Mesenchymal stem cell (in vitro differentiated cells and primary cell): ENCODE measurements around the gene INPP5E.

Source experiments
- DNase-seq: peaks from one replicate; pipeline ENCODE4 v3.0.0-alpha.2; 2013
- H2AFZ ChIP-seq: one replicate; pipeline ENCODE4 v1.6.1; 2013; ENCODE audit warnings: low read depth, mild to moderate bottlenecking, control low read depth, inconsistent platforms, low read length, moderate library complexity
- H2AK5ac ChIP-seq: 2 replicates; pipeline ENCODE4 v1.6.1; 2013; ENCODE audit warnings: low read length, moderate library complexity, mild to moderate bottlenecking, inconsistent platforms; ENCODE audit not compliant: severe bottlenecking
- H2BK120ac ChIP-seq: one replicate; pipeline ENCODE4 v1.6.1; 2013; ENCODE audit warnings: low read depth, mild to moderate bottlenecking, inconsistent platforms, low read length, moderate library complexity
- H2BK12ac ChIP-seq, 2 experiments: one replicate each; pipeline ENCODE4 v1.6.1; 2013; ENCODE audit warnings: inconsistent platforms in 2 of 2, low read length in 2 of 2, mild to moderate bottlenecking in 2 of 2, moderate library complexity in 2 of 2, control low read depth in 1 of 2
- H2BK15ac ChIP-seq: one replicate; pipeline ENCODE4 v1.6.1; 2013; ENCODE audit warnings: mild to moderate bottlenecking, low read depth, inconsistent platforms; ENCODE audit not compliant: poor library complexity, severe bottlenecking
- H2BK5ac ChIP-seq: 2 replicates; pipeline ENCODE4 v1.6.1; 2013; ENCODE audit warnings: low read depth, mild to moderate bottlenecking, low read length, control low read depth, inconsistent platforms; ENCODE audit not compliant: poor library complexity, severe bottlenecking
- H3K14ac ChIP-seq, 2 experiments: one replicate each; pipeline ENCODE4 v1.6.1; 2013; ENCODE audit warnings: inconsistent platforms in 2 of 2, low read length in 2 of 2, control low read depth in 1 of 2, mild to moderate bottlenecking in 1 of 2, moderate library complexity in 1 of 2
- H3K18ac ChIP-seq, 2 experiments: one replicate each; pipeline ENCODE4 v1.6.1; 2013; ENCODE audit warnings: inconsistent platforms in 2 of 2, low read length in 2 of 2, control low read depth in 1 of 2, low read depth in 1 of 2, mild to moderate bottlenecking in 1 of 2
- H3K23ac ChIP-seq, 2 experiments: one replicate each; pipeline ENCODE4 v1.6.1; 2013; ENCODE audit warnings: inconsistent platforms in 2 of 2, low read length in 2 of 2, mild to moderate bottlenecking in 2 of 2, moderate library complexity in 2 of 2, control low read depth in 1 of 2
- H3K27ac ChIP-seq: 2 replicates; pipeline ENCODE4 v1.5.1; 2013; ENCODE audit warnings: mild to moderate bottlenecking, moderate library complexity, low read length, control low read depth, inconsistent platforms; ENCODE audit not compliant: poor library complexity, severe bottlenecking
- H3K27me3 ChIP-seq, 2 experiments: 2 replicates each; pipeline versions ENCODE4 v1.6.1 to v1.7.0; 2013; ENCODE audit warnings: low read length in 2 of 2, mild to moderate bottlenecking in 2 of 2, moderate library complexity in 2 of 2, control low read depth in 1 of 2, inconsistent platforms in 1 of 2; ENCODE audit not compliant: control insufficient read depth in 1 of 2, insufficient read depth in 1 of 2
- H3K36me3 ChIP-seq, 2 experiments: 2 replicates each; pipeline versions ENCODE4 v1.6.1 to v1.7.0; 2013; ENCODE audit warnings: low read length in 2 of 2, control low read depth in 1 of 2, inconsistent platforms in 1 of 2, low read depth in 1 of 2, mild to moderate bottlenecking in 1 of 2; ENCODE audit not compliant: insufficient read depth in 2 of 2, control insufficient read depth in 1 of 2
- H3K4ac ChIP-seq, 2 experiments: one replicate each; pipeline ENCODE4 v1.6.1; 2013; ENCODE audit warnings: inconsistent platforms in 2 of 2, low read length in 2 of 2, mild to moderate bottlenecking in 2 of 2, moderate library complexity in 2 of 2, control low read depth in 1 of 2, low read depth in 1 of 2
- H3K4me1 ChIP-seq: 2 replicates; pipeline ENCODE4 v1.6.1; 2013; ENCODE audit warnings: low read depth, low read length, control low read depth; ENCODE audit not compliant: control insufficient read depth, insufficient read depth
- H3K4me2 ChIP-seq: 2 replicates; pipeline ENCODE4 v1.6.1; 2013; ENCODE audit warnings: low read length, mild to moderate bottlenecking, inconsistent platforms; ENCODE audit not compliant: poor library complexity, severe bottlenecking
- H3K4me3 ChIP-seq, 2 experiments: 2 replicates each; pipeline versions ENCODE4 v1.5.1 to v1.7.0; 2013; ENCODE audit warnings: low read length in 2 of 2, mild to moderate bottlenecking in 2 of 2, control low read depth in 1 of 2, low read depth in 1 of 2; ENCODE audit not compliant: insufficient read depth in 1 of 2
- H3K79me1 ChIP-seq: replicated peaks from 2 replicates; pipeline ENCODE4 v1.6.1; 2013; ENCODE audit warnings: mild to moderate bottlenecking, control low read depth, low read length, inconsistent platforms; ENCODE audit not compliant: poor library complexity, severe bottlenecking
- H3K9ac ChIP-seq: 2 replicates; pipeline ENCODE4 v1.7.0; 2013; ENCODE audit warnings: mild to moderate bottlenecking, low read length, moderate library complexity
- H3K9me3 ChIP-seq: 2 replicates; pipeline ENCODE4 v1.7.0; 2013; ENCODE audit warnings: mild to moderate bottlenecking, low read length; ENCODE audit not compliant: control insufficient read depth
- H4K8ac ChIP-seq: one replicate; pipeline ENCODE4 v1.6.1; 2013; ENCODE audit warnings: inconsistent platforms, mild to moderate bottlenecking, low read length, moderate library complexity
- H4K91ac ChIP-seq: one replicate; pipeline ENCODE4 v1.6.1; 2013; ENCODE audit warnings: mild to moderate bottlenecking, low read length, inconsistent platforms
- WGBS: methylation state at CpG from one replicate; pipeline ENCODE4 v1.1.7; 2013; ENCODE audit warnings: mixed read lengths; 5-methylcytosine and 5-hydroxymethylcytosine counted together

INPP5E gene

DNA sequence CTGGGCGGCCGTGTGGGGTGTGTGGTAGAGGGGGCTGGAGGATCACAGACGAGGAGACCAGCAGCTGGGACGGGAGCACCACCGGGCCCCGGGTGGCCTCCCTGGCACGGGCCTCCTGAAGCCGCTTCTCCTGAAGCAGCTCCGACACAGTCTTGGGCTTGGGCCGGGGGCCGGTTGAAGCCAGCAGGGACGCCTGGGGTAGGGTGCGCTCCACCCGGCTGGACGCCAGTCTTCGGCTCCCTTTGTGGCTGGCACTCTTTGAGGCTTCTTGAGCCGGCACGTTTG, 60.7 kb downstream of the INPP5E start:
- H4K91ac ChIP-seq = no peak overlapping the region
- H3K27ac ChIP-seq = no peak overlapping the region
- H3K18ac ChIP-seq = no peak overlapping the region
- peaks cover 13% of the 10 kb centered on the region for H3K79me1 ChIP-seq
- H3K23ac ChIP-seq = no peak overlapping the region
- H2BK120ac ChIP-seq = no peak overlapping the region
- no peak overlapping the region for H3K4me2 ChIP-seq
- no peaks in the 10 kb centered on the region for H3K27me3 ChIP-seq
- no peak overlapping the region for H3K4ac ChIP-seq
- H2AK5ac ChIP-seq = no peak overlapping the region
- peaks cover 6% of the 10 kb centered on the region for H3K4me1 ChIP-seq
- WGBS = 97% methylated on average over 18 of the region's 18 CpGs
- H4K8ac ChIP-seq = no peak overlapping the region
- H3K9me3 ChIP-seq = no peaks in the 10 kb centered on the region
- no peak overlapping the region for H2BK12ac ChIP-seq
- H3K36me3 ChIP-seq = peaks cover 82 to 98% of the 10 kb centered on the region in 2 experiments
- H3K14ac ChIP-seq = no peak overlapping the region
- H2BK5ac ChIP-seq = no peak overlapping the region
- no peak overlapping the region for H2AFZ ChIP-seq
- H3K9ac ChIP-seq = no peak overlapping the region
- no peak overlapping the region for H3K4me3 ChIP-seq
- no peak for DNase-seq
- H2BK15ac ChIP-seq = no peak overlapping the region
